Cardiac muscle cell (in vitro differentiated cells and primary cell): ENCODE results near the gene SLC9A3. TPM values are rescaled to one million over a fixed set of nuclear protein-coding genes. Genes with fewer than 3 reads are reported as not detected.

Source experiments
- DNase-seq, 2 donors: peaks; one replicate each; pipeline versions ENCODE4 v3.0.0 to v3.0.0-alpha.2; 2010 to 2017; ENCODE audit warnings: low read depth in 1 of 2, low spot score in 1 of 2
- H3K27ac ChIP-seq: fragments of 200-600 bp; sonication (generic); 2 replicates; pipeline ENCODE4 v1.5.1; 2016
- H3K27me3 ChIP-seq: fragments of 200-600 bp; sonication (generic); 2 replicates; pipeline ENCODE4 v1.6.0; 2016; ENCODE audit warnings: control low read depth
- H3K36me3 ChIP-seq: fragments of 200-600 bp; sonication (generic); 2 replicates; pipeline ENCODE4 v1.5.1; 2016; ENCODE audit warnings: control low read depth
- H3K4me1 ChIP-seq: fragments of 200-600 bp; sonication (generic); 2 replicates; pipeline ENCODE4 v1.8.1; 2017; ENCODE audit warnings: low read depth, mild to moderate bottlenecking, mixed run types
- H3K4me3 ChIP-seq: fragments of 200-600 bp; sonication (generic); 2 replicates; pipeline ENCODE4 v1.5.1; 2016; ENCODE audit warnings: mild to moderate bottlenecking
- H3K9me3 ChIP-seq: fragments of 200-600 bp; sonication (generic); 2 replicates; pipeline ENCODE4 v1.5.1; 2017; ENCODE audit warnings: low read depth, mild to moderate bottlenecking, control low read depth
- CTCF ChIP-seq: IDR thresholded peaks from 2 replicates; pipeline ENCODE4 v1.5.1; 2012; ENCODE audit warnings: low read depth, mild to moderate bottlenecking, low read length
- polyA plus RNA-seq: library from polyadenylated mRNA; unstranded; fragments of >200 nt; fragmentation: Nextera tagmentation; extraction: Ambion mirVana; gene quantifications from 2 replicates; pipeline ENCODE4 v1.2.1, GENCODE V29; 2016
- total RNA-seq: library from RNA; depleted of rRNA; stranded (reverse); fragments of >200 nt; gene quantifications from 2 replicates; pipeline ENCODE4 v1.2.3, GENCODE V29; 2016

SLC9A3 gene
- total and polyA plus RNA-seq, 2 experiments from 2014 or later: 4.8 to 15.3 TPM

- no peaks in the 10 kb centered on the region for H3K9me3 ChIP-seq
- TF ChIP-seq CTCF: no peak
- no peaks in the 10 kb centered on the region for H3K27me3 ChIP-seq
- no peaks in the 10 kb centered on the region for H3K4me1 ChIP-seq
- no peaks in the 10 kb centered on the region for H3K36me3 ChIP-seq
- H3K4me3 ChIP-seq: no peak overlapping the region
- no peak for DNase-seq
- no peak overlapping the region for H3K27ac ChIP-seq
Measured at GRCh38 chr5:540906-541538, 16.8 kb upstream of the SLC9A3 start.

GRCh38 chr5:540071-540905 is 16.0 kb upstream of the SLC9A3 start:
- DNase-seq: no peak
- Histone ChIP-seq H3K27me3 (no peaks in the 10 kb centered on the region), H3K36me3 (no peaks in the 10 kb centered on the region), H3K9me3 (no peaks in the 10 kb centered on the region), H3K4me3 (no peak overlapping the region), H3K4me1 (no peaks in the 10 kb centered on the region), H3K27ac (no peak overlapping the region)
- no peak for TF ChIP-seq CTCF

GRCh38 chr5:539469-540070 is 15.3 kb upstream of the SLC9A3 start:
- no peaks in the 10 kb centered on the region for H3K27me3 ChIP-seq
- no peak for DNase-seq
- no peaks in the 10 kb centered on the region for H3K36me3 ChIP-seq
- no peak overlapping the region for H3K4me3 ChIP-seq
- no peaks in the 10 kb centered on the region for H3K4me1 ChIP-seq
- no peak overlapping the region for H3K27ac ChIP-seq
- H3K9me3 ChIP-seq: no peaks in the 10 kb centered on the region
- no peak for TF ChIP-seq CTCF

GRCh38 chr5:538801-539468 is 14.7 kb upstream of the SLC9A3 start:
- Histone ChIP-seq H3K27me3 (no peaks in the 10 kb centered on the region), H3K36me3 (no peaks in the 10 kb centered on the region), H3K9me3 (no peaks in the 10 kb centered on the region), H3K4me3 (no peak overlapping the region), H3K4me1 (no peaks in the 10 kb centered on the region), H3K27ac (no peak overlapping the region)
- no peak for DNase-seq
- no peak for TF ChIP-seq CTCF

- Histone ChIP-seq H3K27me3 (no peaks in the 10 kb centered on the region), H3K27ac (no peak overlapping the region), H3K4me1 (peaks cover 2% of the 10 kb centered on the region), H3K4me3 (no peak overlapping the region), H3K36me3 (no peaks in the 10 kb centered on the region), H3K9me3 (no peaks in the 10 kb centered on the region)
- TF ChIP-seq CTCF: no peak
- no peak for DNase-seq
Measured at GRCh38 chr5:538271-538771, 14.1 kb upstream of the SLC9A3 start.
